ENCODE data around the gene ZNF665.

The ZNF665 gene

DNA sequence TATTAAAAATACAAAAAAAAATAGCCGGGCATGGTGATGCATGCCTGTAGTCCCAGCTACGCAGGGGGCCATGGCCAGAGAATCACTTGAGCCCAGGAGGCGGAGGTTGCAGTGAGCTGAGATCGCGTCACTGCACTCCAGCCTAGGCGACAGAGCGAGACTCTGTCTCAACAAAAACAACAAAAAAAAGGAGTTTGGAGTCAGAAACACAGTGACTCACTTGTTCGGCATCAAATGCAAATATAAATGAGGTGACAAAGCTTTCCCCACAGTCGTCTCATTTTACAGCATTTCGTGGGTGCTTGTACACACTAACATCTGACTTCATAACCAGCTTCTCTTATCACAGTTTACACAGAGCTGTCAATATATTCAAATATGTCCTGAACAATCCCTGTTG lies 11.0 kb downstream of the ZNF665 start:
- Mint-ChIP-seq H3K36me3 (ENCODE audit: low read depth) (peaks cover 62% of the 10 kb centered on the region), H3K27ac (no peak overlapping the region), H3K9me3 (peaks cover 34% of the 10 kb centered on the region), H3K4me1 (ENCODE audit: low read depth) (no peaks in the 10 kb centered on the region), H3K4me3 (no peak overlapping the region), H3K27me3 (no peaks in the 10 kb centered on the region)

DNA sequence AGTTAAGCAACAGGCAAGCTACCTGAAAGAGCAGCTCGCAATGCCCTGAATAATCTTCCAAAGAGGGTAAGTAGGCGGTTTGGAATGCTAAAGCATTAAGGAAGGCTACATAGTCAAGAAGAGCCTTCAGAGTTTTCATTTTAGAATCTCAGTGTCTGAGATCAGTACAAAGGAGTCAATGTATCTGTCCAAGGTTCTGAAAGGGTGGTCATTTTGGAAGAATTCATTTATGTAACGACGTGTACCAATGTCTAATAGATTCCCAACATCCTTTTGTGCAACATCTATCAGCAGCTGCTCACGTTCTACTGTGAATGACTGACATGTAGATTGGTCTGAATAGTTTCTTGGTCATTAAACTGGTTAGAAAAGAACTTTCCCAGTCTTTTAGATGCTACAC lies 15.2 kb downstream of the ZNF665 start:
- Mint-ChIP-seq H3K36me3 (ENCODE audit: low read depth) (peaks cover 74% of the 10 kb centered on the region), H3K27me3 (no peaks in the 10 kb centered on the region), H3K9me3 (peaks cover 41% of the 10 kb centered on the region), H3K4me1 (ENCODE audit: low read depth) (no peaks in the 10 kb centered on the region), H3K27ac (no peak overlapping the region), H3K4me3 (no peak overlapping the region)

GRCh38 chr19:53172889-53173288 lies 20.3 kb downstream of the ZNF665 start:
- Mint-ChIP-seq H3K36me3 (ENCODE audit: low read depth) (peaks cover 55% of the 10 kb centered on the region), H3K27ac (no peak overlapping the region), H3K4me3 (no peak overlapping the region), H3K9me3 (peaks cover 39% of the 10 kb centered on the region), H3K27me3 (no peaks in the 10 kb centered on the region), H3K4me1 (ENCODE audit: low read depth) (no peaks in the 10 kb centered on the region)

- H3K4me3 Mint-ChIP-seq, result no peak overlapping the region
- peaks cover 45% of the 10 kb centered on the region for H3K36me3 Mint-ChIP-seq (ENCODE audit: low read depth)
- peaks cover 32% of the 10 kb centered on the region for H3K9me3 Mint-ChIP-seq
Measured at GRCh38 chr19:53165691-53166091, 27.5 kb downstream of the ZNF665 start.

DNA sequence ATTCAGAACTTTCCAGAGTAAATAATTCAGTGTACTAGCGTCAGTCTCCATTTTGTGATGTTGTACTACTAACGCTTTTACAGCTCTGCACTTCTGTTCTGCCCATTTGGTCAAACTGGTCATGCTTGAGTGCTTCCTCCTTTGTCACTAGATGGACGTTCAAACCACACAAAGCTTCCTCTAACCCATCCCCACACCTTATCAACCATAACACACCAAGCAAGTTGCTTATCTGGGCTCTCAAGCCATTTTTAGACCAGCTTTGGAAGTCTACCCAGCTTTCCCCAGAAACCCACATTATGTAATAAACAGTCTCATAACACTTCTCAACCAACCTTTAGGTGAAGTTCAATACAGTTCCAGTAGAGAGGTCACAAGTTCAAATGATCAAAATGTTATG lies 32.0 kb downstream of the ZNF665 start:
- H3K36me3 Mint-ChIP-seq (ENCODE audit: low read depth), result peaks cover 51% of the 10 kb centered on the region
- peaks cover 42% of the 10 kb centered on the region for H3K9me3 Mint-ChIP-seq
- no peaks in the 10 kb centered on the region for H3K27me3 Mint-ChIP-seq
- no peak overlapping the region for H3K27ac Mint-ChIP-seq
- H3K4me3 Mint-ChIP-seq, result no peak overlapping the region
- peaks cover 23% of the 10 kb centered on the region for H3K4me1 Mint-ChIP-seq (ENCODE audit: low read depth)

More at GRCh38 chr19:53165691-53166091, 27.5 kb downstream of the ZNF665 start:
- Mint-ChIP-seq H3K4me1 (ENCODE audit: low read depth) (no peaks in the 10 kb centered on the region), H3K27me3 (no peaks in the 10 kb centered on the region), H3K27ac (no peak overlapping the region)

GRCh38 chr19:53160350-53160749 lies 32.8 kb downstream of the ZNF665 start:
- Mint-ChIP-seq H3K9me3 (peaks cover 35% of the 10 kb centered on the region), H3K4me3 (no peak overlapping the region), H3K4me1 (ENCODE audit: low read depth) (peaks cover 23% of the 10 kb centered on the region), H3K36me3 (ENCODE audit: low read depth) (peaks cover 49% of the 10 kb centered on the region), H3K27me3 (no peaks in the 10 kb centered on the region), H3K27ac (no peak overlapping the region)

GRCh38 chr19:53158119-53158656 lies 35.0 kb downstream of the ZNF665 start:
- Mint-ChIP-seq H3K27ac (no peak overlapping the region), H3K36me3 (ENCODE audit: low read depth) (peaks cover 55% of the 10 kb centered on the region), H3K9me3 (peaks cover 34% of the 10 kb centered on the region), H3K4me3 (peak overlapping the region; percentile 83), H3K27me3 (no peaks in the 10 kb centered on the region), H3K4me1 (ENCODE audit: low read depth) (peaks cover 23% of the 10 kb centered on the region)

GRCh38 chr19:53157626-53158025 lies 35.5 kb downstream of the ZNF665 start:
- Mint-ChIP-seq H3K27ac (peak overlapping the region; percentile 34), H3K36me3 (ENCODE audit: low read depth) (peaks cover 59% of the 10 kb centered on the region), H3K4me1 (ENCODE audit: low read depth) (peaks cover 23% of the 10 kb centered on the region), H3K27me3 (no peaks in the 10 kb centered on the region), H3K4me3 (peak overlapping the region; percentile 83), H3K9me3 (peaks cover 38% of the 10 kb centered on the region)

GRCh38 chr19:53156850-53157249 lies 36.3 kb downstream of the ZNF665 start:
- Mint-ChIP-seq H3K36me3 (ENCODE audit: low read depth) (peaks cover 63% of the 10 kb centered on the region), H3K4me1 (ENCODE audit: low read depth) (peaks cover 23% of the 10 kb centered on the region), H3K4me3 (peak overlapping the region; percentile 83), H3K27ac (no peak overlapping the region), H3K9me3 (peaks cover 38% of the 10 kb centered on the region), H3K27me3 (no peaks in the 10 kb centered on the region)

- Mint-ChIP-seq H3K4me3 (no peak overlapping the region), H3K36me3 (ENCODE audit: low read depth) (peaks cover 92% of the 10 kb centered on the region), H3K27me3 (no peaks in the 10 kb centered on the region), H3K27ac (no peak overlapping the region), H3K4me1 (ENCODE audit: low read depth) (no peaks in the 10 kb centered on the region), H3K9me3 (peaks cover 42% of the 10 kb centered on the region)
Measured at GRCh38 chr19:53147645-53148044, 45.5 kb downstream of the ZNF665 start.

GRCh38 chr19:53140351-53140750 lies 52.8 kb downstream of the ZNF665 start:
- Mint-ChIP-seq H3K9me3 (peaks cover 57% of the 10 kb centered on the region), H3K27me3 (no peaks in the 10 kb centered on the region), H3K27ac (no peak overlapping the region), H3K36me3 (ENCODE audit: low read depth) (peaks cover 61% of the 10 kb centered on the region), H3K4me3 (no peak overlapping the region), H3K4me1 (ENCODE audit: low read depth) (no peaks in the 10 kb centered on the region)

DNA sequence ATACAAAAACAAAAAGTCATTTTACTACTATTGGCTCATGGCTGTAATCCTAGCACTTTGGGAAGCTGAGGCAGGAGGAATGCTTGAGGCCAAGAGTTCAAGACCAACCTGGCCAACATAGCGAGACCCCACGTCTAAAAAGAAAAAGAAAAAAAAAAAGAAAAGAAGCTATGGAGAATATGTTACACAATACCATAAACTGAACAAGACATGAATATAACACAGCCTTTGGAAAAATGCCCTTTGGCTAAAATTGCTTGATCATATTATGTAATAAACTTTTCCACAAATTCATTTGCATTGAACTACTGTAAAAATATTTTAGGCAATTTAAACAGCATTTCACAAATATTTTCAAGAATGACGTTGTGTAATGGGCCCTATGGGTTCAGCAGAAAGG lies 56.7 kb downstream of the ZNF665 start:
- Mint-ChIP-seq H3K27me3 (peaks cover 7% of the 10 kb centered on the region), H3K9me3 (peaks cover 47% of the 10 kb centered on the region), H3K4me1 (ENCODE audit: low read depth) (peaks cover 6% of the 10 kb centered on the region), H3K36me3 (ENCODE audit: low read depth) (peaks cover 34% of the 10 kb centered on the region), H3K27ac (no peak overlapping the region), H3K4me3 (no peak overlapping the region)

DNA sequence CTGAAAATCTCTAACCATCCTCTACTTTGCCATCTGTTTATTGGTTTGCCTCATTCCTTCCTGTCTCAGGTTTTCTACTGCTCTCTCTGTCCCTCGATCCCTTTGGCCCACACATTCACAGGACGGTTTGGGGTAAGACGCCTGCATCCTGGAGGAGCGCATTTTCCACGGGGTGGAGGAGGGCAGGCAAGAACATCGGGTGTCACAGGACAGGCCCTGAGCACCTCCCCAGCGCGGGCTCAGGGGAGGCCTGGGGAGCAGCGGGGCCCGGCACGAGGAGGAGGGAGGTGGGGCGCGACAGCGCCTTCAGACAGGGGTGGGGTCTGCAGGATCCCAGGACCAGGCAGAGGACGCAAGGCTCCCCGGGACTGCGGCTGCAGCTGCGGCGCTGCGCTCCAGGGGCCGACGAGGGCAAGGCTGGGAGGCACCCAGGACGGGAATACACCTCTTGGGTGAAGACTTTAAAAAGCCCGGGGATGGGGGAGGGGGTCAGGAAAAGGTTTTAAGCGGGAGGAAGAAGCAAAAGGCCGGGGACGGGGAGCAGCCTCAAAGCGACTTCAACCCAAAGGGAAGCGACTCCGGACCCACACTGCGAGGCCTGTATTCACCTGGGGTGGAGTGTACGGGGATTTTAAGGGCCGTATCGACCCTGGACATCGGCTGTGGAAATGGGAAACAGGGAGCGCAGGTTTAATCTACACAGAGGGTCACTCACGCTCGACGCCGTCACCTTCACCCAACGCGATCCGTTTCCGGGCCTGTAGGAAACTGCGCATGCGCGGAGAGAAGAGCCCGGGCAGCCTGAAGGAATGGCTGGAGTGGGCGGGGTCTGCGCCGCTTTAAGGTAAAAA lies 60.8 kb downstream of the ZNF665 start, which contains the start of gene ZNF415:
ZNF415 (minus strand) TSS at position 770 of the 851 bp plus-strand sequence. CDS start 10,234 bp downstream, outside the sequence.
- peaks cover 26% of the 10 kb centered on the region for H3K36me3 Mint-ChIP-seq (ENCODE audit: low read depth)

GRCh38 chr19:53131727-53132126 lies 61.4 kb downstream of the ZNF665 start:
- Mint-ChIP-seq H3K4me1 (ENCODE audit: low read depth) (peaks cover 6% of the 10 kb centered on the region), H3K36me3 (ENCODE audit: low read depth) (peaks cover 22% of the 10 kb centered on the region), H3K9me3 (peaks cover 42% of the 10 kb centered on the region), H3K27me3 (peaks cover 13% of the 10 kb centered on the region), H3K27ac (no peak overlapping the region), H3K4me3 (peak overlapping the region; percentile 59)

More for the DNA sequence above, 60.8 kb downstream of the ZNF665 start, which contains the start of gene ZNF415:
- H3K9me3 Mint-ChIP-seq, result peaks cover 43% of the 10 kb centered on the region
- peak within 1 kb of the TSS; percentile 59 for H3K4me3 Mint-ChIP-seq
- peaks cover 6% of the 10 kb centered on the region for H3K4me1 Mint-ChIP-seq (ENCODE audit: low read depth)
- H3K27ac Mint-ChIP-seq, result no peak within 1 kb of the TSS
- H3K27me3 Mint-ChIP-seq, result peaks cover 13% of the 10 kb centered on the region

- H3K4me3 Mint-ChIP-seq, result no peak overlapping the region
- peaks cover 6% of the 10 kb centered on the region for H3K4me1 Mint-ChIP-seq (ENCODE audit: low read depth)
- H3K9me3 Mint-ChIP-seq, result peaks cover 39% of the 10 kb centered on the region
- H3K27ac Mint-ChIP-seq, result no peak overlapping the region
- peaks cover 22% of the 10 kb centered on the region for H3K36me3 Mint-ChIP-seq (ENCODE audit: low read depth)
- peaks cover 13% of the 10 kb centered on the region for H3K27me3 Mint-ChIP-seq
Measured at GRCh38 chr19:53131085-53131590, 62.0 kb downstream of the ZNF665 start.
